NCI-H774 (cell line): Measurements from ENCODE around the gene RGS8.

Experiments used
- DNase-seq: peaks from one replicate; lab custom pipeline; 2025; lab: John Stamatoyannopoulos, UW

The RGS8 gene

GRCh38 chr1:182639330-182639729, 45.1 kb downstream of the RGS8 start:
- no peak for DNase-seq

- DNase-seq: no peak
Measured at GRCh38 chr1:182637769-182638168, 46.6 kb downstream of the RGS8 start.

GRCh38 chr1:182635871-182636270, 48.5 kb downstream of the RGS8 start:
- DNase-seq: no peak
